Muscle layer of colon (tissue), 2 donors: ENCODE data around the gene CEL.
"Not testable (repeated sequence)": the region's sequence is repeated elsewhere in the genome, so short reads cannot be mapped to it uniquely, and the experiment has no call there.

Source experiments
- H3K27ac ChIP-seq: one replicate; pipeline ENCODE4 v1.7.0; 2013; ENCODE audit warnings: low read depth, mild to moderate bottlenecking, low read length, moderate library complexity
- H3K27me3 ChIP-seq, 2 donors: one replicate each; pipeline ENCODE4 v1.7.0; 2013; ENCODE audit warnings: low read length in 2 of 2, mild to moderate bottlenecking in 2 of 2; ENCODE audit not compliant: insufficient read depth in 2 of 2, control insufficient read depth in 1 of 2
- H3K36me3 ChIP-seq: one replicate; pipeline ENCODE4 v1.7.0; 2013; ENCODE audit warnings: mild to moderate bottlenecking, low read length; ENCODE audit not compliant: insufficient read depth
- H3K4me1 ChIP-seq: one replicate; pipeline ENCODE4 v1.7.0; 2013; ENCODE audit warnings: mild to moderate bottlenecking, low read length; ENCODE audit not compliant: insufficient read depth
- H3K4me3 ChIP-seq, 2 donors: one replicate each; pipeline ENCODE4 v1.7.0; 2013; ENCODE audit warnings: low read length in 2 of 2, low read depth in 1 of 2, mild to moderate bottlenecking in 1 of 2, moderate library complexity in 1 of 2
- H3K9ac ChIP-seq: one replicate; pipeline ENCODE4 v1.7.0; 2013; ENCODE audit warnings: low read length
- H3K9me3 ChIP-seq: one replicate; pipeline ENCODE4 v1.7.0; 2013; ENCODE audit warnings: mild to moderate bottlenecking, low read length
- donor health status: abdominal sarcoma.
- donor health status: Adenocarcinoma of cecum.

CEL gene

GRCh38 chr9:133061764-133062145 lies at the start of gene CEL:
Gene CEL (plus strand): TSS chr9:133061981. CDS start chr9:133062003, 22 bp downstream.
- H3K9me3 ChIP-seq, H3K9ac ChIP-seq, H3K27ac ChIP-seq, H3K4me1 ChIP-seq, H3K4me3 ChIP-seq, H3K27me3 ChIP-seq, H3K36me3 ChIP-seq: not testable (repeated sequence)

- H3K36me3 ChIP-seq: no peaks in the 10 kb centered on the region
- no peak overlapping the region for H3K9ac ChIP-seq
- no peaks in the 10 kb centered on the region for H3K4me1 ChIP-seq
- H3K27me3 ChIP-seq: no peaks in the 10 kb centered on the region
- no peak overlapping the region for H3K27ac ChIP-seq
- H3K9me3 ChIP-seq: no peaks in the 10 kb centered on the region
- H3K4me3 ChIP-seq: no peak overlapping the region
These were observed 47.1 kb upstream of the CEL start for GRCh38 chr9:133014696-133015095.

- no peak overlapping the region for H3K27ac ChIP-seq
- H3K4me1 ChIP-seq: peaks cover 3% of the 10 kb centered on the region
- no peaks in the 10 kb centered on the region for H3K27me3 ChIP-seq
- H3K4me3 ChIP-seq: no peak overlapping the region
- H3K36me3 ChIP-seq: no peaks in the 10 kb centered on the region
- no peak overlapping the region for H3K9ac ChIP-seq
- H3K9me3 ChIP-seq: no peaks in the 10 kb centered on the region
These were observed 38.5 kb upstream of the CEL start for GRCh38 chr9:133023117-133023890.

GRCh38 chr9:133026426-133026825 lies 35.4 kb upstream of the CEL start:
- Histone ChIP-seq H3K9me3 (no peaks in the 10 kb centered on the region), H3K27ac (no peak overlapping the region), H3K27me3 (no peaks in the 10 kb centered on the region), H3K4me3 (no peak overlapping the region), H3K4me1 (peaks cover 14% of the 10 kb centered on the region), H3K36me3 (no peaks in the 10 kb centered on the region), H3K9ac (no peak overlapping the region)

GRCh38 chr9:133027134-133027533 lies 34.6 kb upstream of the CEL start:
- Histone ChIP-seq H3K4me3 (no peak overlapping the region), H3K9me3 (no peaks in the 10 kb centered on the region), H3K4me1 (peaks cover 19% of the 10 kb centered on the region), H3K27ac (no peak overlapping the region), H3K9ac (no peak overlapping the region), H3K27me3 (no peaks in the 10 kb centered on the region), H3K36me3 (no peaks in the 10 kb centered on the region)

- Histone ChIP-seq H3K4me3 (no peak overlapping the region), H3K27me3 (no peaks in the 10 kb centered on the region), H3K9ac (no peak overlapping the region), H3K9me3 (no peaks in the 10 kb centered on the region), H3K36me3 (peaks cover 4% of the 10 kb centered on the region), H3K4me1 (peaks cover 27% of the 10 kb centered on the region), H3K27ac (no peak overlapping the region)
These were observed 33.6 kb upstream of the CEL start for GRCh38 chr9:133028221-133028620.

- Histone ChIP-seq H3K27ac (peak overlapping the region; percentile 84), H3K27me3 (no peaks in the 10 kb centered on the region), H3K36me3 (peaks cover 7% of the 10 kb centered on the region), H3K9me3 (no peaks in the 10 kb centered on the region), H3K4me3 (peak overlapping the region; percentile 78 to 98), H3K4me1 (peaks cover 35% of the 10 kb centered on the region), H3K9ac (peak overlapping the region; percentile 95)
These were observed 31.8 kb upstream of the CEL start for GRCh38 chr9:133029994-133030316.

- Histone ChIP-seq H3K4me3 (peak within 1 kb of the TSS; percentile 98 to 99), H3K27ac (peak within 1 kb of the TSS; percentile 93), H3K27me3 (no peaks in the 10 kb centered on the region)
These were observed 31.3 kb upstream of the CEL start, which contains the start of gene GTF3C5 for GRCh38 chr9:133030317-133031129. Gene GTF3C5 (plus strand): TSS chr9:133030997. CDS start chr9:133031012, 15 bp downstream.

GRCh38 chr9:133031130-133031422 lies 30.7 kb upstream of the CEL start:
- peaks cover 7% of the 10 kb centered on the region for H3K36me3 ChIP-seq
- peak overlapping the region; percentile 98 to 99 for H3K4me3 ChIP-seq
- peaks cover 35% of the 10 kb centered on the region for H3K4me1 ChIP-seq
- H3K9me3 ChIP-seq: no peaks in the 10 kb centered on the region
- peak overlapping the region; percentile 71 for H3K9ac ChIP-seq
- H3K27me3 ChIP-seq: no peaks in the 10 kb centered on the region
- peak overlapping the region; percentile 93 for H3K27ac ChIP-seq

More at GRCh38 chr9:133030317-133031129, 31.3 kb upstream of the CEL start, which contains the start of gene GTF3C5:
- Histone ChIP-seq H3K36me3 (peaks cover 7% of the 10 kb centered on the region), H3K9ac (peak within 1 kb of the TSS; percentile 95), H3K4me1 (peaks cover 35% of the 10 kb centered on the region), H3K9me3 (no peaks in the 10 kb centered on the region)

- Histone ChIP-seq H3K27ac (peak overlapping the region; percentile 93), H3K36me3 (peaks cover 7% of the 10 kb centered on the region), H3K9me3 (no peaks in the 10 kb centered on the region), H3K4me3 (peak overlapping the region; percentile 98 to 99), H3K27me3 (no peaks in the 10 kb centered on the region), H3K4me1 (peaks cover 35% of the 10 kb centered on the region), H3K9ac (peak overlapping the region; percentile 71)
These were observed 30.3 kb upstream of the CEL start for GRCh38 chr9:133031496-133031911.

GRCh38 chr9:133032171-133032570 lies 29.6 kb upstream of the CEL start:
- no peak overlapping the region for H3K9ac ChIP-seq
- H3K27ac ChIP-seq: no peak overlapping the region
- H3K36me3 ChIP-seq: peaks cover 7% of the 10 kb centered on the region
- H3K27me3 ChIP-seq: no peaks in the 10 kb centered on the region
- peaks cover 35% of the 10 kb centered on the region for H3K4me1 ChIP-seq
- H3K9me3 ChIP-seq: no peaks in the 10 kb centered on the region
- no peak overlapping the region for H3K4me3 ChIP-seq
